GM18526 (cell line): Measurements from ENCODE around the gene GID8.

Source experiments
- POLR2A ChIP-seq: IDR thresholded peaks from 3 replicates; pipeline ENCODE4 v1.6.1; 2011; ENCODE audit not compliant: insufficient read length; ENCODE audit errors: extremely low read depth

Gene GID8

DNA sequence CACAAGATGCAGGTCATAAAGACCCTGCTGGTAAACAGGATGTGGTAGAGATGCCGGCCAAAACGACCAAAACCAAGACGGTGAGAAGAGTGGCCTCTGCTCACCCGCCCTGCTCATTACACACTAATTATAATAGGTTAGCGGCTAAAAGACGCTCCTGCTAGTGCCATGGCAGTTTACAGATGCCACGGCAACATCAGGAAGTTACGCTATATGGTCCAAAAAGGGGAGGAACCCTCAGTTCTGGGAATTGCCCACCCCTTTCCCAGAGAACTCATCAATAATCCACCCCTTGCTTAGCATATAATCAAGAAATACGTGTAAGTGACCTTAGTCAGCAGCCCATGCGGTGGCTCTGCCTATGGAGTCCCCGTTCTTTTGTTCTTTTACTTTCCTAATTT, 51.3 kb downstream of the GID8 start:
- no peak for TF ChIP-seq POLR2A

DNA sequence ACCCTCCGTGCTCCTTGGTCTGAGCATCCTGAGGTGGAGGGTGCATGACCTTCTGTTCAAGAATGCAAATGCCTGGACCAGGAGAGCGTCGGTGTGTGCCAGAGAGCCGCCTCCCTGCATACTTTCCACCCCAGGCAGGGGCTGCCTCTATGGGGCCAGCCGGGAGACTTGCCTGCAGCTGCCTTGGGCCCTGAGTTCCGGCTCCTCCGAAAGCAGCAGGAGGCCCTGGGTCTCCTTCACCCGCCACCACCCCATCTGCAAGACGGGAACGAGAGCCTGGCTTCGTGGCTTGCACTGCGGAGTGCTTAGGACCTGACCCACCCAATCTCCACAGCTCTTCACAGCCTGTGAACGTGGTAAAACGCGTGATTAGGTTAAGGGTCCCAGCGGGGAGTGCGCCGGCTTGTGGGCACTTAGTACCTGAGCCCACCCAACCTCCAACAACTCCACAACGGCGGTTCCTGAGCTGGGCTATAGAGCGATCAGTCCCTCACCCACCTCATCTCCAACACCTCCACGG, 52.4 kb downstream of the GID8 start:
- no peak for TF ChIP-seq POLR2A

- no peak for TF ChIP-seq POLR2A
Observed at GRCh38 chr20:62991196-62991807, 53.4 kb downstream of the GID8 start.

DNA sequence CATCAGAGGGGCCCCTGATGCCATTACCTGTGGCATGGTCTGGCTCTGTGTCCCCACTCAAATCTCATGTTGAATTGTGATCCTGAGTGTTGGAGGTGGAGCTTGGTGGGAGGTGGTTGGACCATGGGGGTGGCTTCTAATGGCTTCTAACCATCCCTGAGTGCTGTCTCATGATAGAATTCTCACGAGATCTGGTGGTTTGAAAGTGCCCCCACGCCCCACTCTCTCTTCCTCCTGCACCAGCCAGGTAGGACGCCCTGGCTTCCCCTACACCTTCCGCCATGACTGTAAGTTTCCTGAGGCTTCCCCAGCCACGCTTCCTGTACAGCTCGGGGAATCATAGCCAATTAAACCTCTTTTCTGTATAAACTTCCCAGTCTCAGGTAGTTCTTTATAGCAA, 53.9 kb downstream of the GID8 start:
- TF ChIP-seq POLR2A: no peak

DNA sequence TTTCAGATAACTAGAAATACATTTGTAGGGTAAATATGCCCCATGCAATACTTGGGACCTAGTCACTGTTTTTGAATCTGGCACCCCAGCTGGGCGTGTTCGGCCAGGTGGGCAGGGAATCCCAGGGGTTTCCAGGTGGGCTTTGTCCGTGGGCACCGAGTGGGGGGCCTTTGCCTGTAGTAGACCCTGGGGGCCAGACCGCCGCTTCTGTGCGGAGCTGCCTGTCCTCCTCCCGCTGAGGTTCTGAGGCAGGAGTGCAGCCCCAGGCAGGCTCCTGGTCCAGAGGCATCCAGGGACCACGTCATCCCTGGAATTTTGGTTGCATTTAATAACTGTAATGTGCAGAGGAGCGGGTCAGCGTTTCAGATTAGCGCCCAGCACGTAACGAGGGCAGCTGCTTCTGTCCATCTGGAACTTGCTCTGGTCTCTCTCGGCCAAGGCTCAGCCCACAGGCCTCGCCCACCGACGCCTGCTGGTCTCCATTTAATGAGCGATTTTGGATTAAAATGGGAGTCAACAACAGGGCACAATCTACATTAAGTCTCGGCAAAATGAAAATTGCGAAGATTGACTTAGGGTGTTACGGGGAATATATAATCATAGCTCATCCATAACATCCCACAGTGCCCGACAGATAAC, 56.0 kb downstream of the GID8 start:
- no peak for TF ChIP-seq POLR2A

- no peak for TF ChIP-seq POLR2A
Observed at GRCh38 chr20:62994869-62995281, 56.9 kb downstream of the GID8 start.

GRCh38 chr20:62995481-62995880, 57.5 kb downstream of the GID8 start:
- TF ChIP-seq POLR2A: no peak

- TF ChIP-seq POLR2A: no peak
Observed at GRCh38 chr20:62995898-62996595, 58.1 kb downstream of the GID8 start.

- no peak for TF ChIP-seq POLR2A
Observed at GRCh38 chr20:62996596-62996982, 58.6 kb downstream of the GID8 start.

GRCh38 chr20:62997417-62998035, 59.6 kb downstream of the GID8 start:
- TF ChIP-seq POLR2A: no peak
